ENCODE results near the gene RAB34. TPM values are rescaled to one million over a fixed set of nuclear protein-coding genes. Genes with fewer than 3 reads are reported as not detected.

The RAB34 gene
- total and polyA plus RNA-seq, 9 of the 15 experiments (the other 6 are each of a cell fraction or from before 2014, with no cell fraction given), result 0.07 to 3.8 (median 0.46) TPM; not detected in 1

- TF ChIP-seq RBM34 (IDR thresholded peaks at IDR 0.05; ENCODE audit: borderline replicate concordance, insufficient read depth, low read length) (peak; percentile 52; the same call in 1 of the 2 replicates), BRD4 (IDR thresholded peaks at IDR 0.05) (0 out of 2 replicates have a peak, but pooled peaks have one; percentile 46), PRMT5 (CRISPR knock-in tag; IDR thresholded peaks at IDR 0.05) (no peak), FOXJ3 (CRISPR knock-in tag; IDR thresholded peaks at IDR 0.05) (no peak), GTF2B (IDR thresholded peaks at IDR 0.05; ENCODE audit: extremely low read depth, insufficient read length) (no peak), FIP1L1 (IDR thresholded peaks at IDR 0.05; ENCODE audit: low read depth, low read length, poor library complexity, severe bottlenecking) (peak; percentile 82), RBBP5 (IDR thresholded peaks at IDR 0.05; ENCODE audit: borderline replicate concordance, insufficient read depth, low read length, poor library complexity, severe bottlenecking) (peak; percentile 42), SAP30 (IDR thresholded peaks at IDR 0.05; ENCODE audit: borderline replicate concordance, insufficient read depth, low read depth, low read length, poor library complexity, severe bottlenecking) (peak; percentile 11), TEAD2 (tag; IDR thresholded peaks at IDR 0.05) (no peak), GATAD2B (IDR thresholded peaks at IDR 0.05; ENCODE audit: borderline replicate concordance) (no peak), ZNF639 (CRISPR knock-in tag; conservative IDR thresholded peaks at IDR 0.05 in 1 of 2, IDR thresholded peaks at IDR 0.05 in 1 of 2) (no peak), THRB (CRISPR knock-in tag; conservative IDR thresholded peaks at IDR 0.05) (0 out of 2 replicates have a peak, but pooled peaks have one; percentile 47), EWSR1 (IDR thresholded peaks at IDR 0.05; ENCODE audit: borderline replicate concordance, low read depth, partially characterized antibody) (no peak), RNF2 (IDR thresholded peaks at IDR 0.05) (peak; percentile 82), ZNF511 (CRISPR knock-in tag; IDR thresholded peaks at IDR 0.05) (peak; percentile 86; the same call in 1 of the 2 replicates), ZNF717 (CRISPR knock-in tag; IDR thresholded peaks at IDR 0.05) (no peak), ELF4 (CRISPR knock-in tag; IDR thresholded peaks at IDR 0.05) (0 out of 2 replicates have a peak, but pooled peaks have one; percentile 4), CBX8 (IDR thresholded peaks at IDR 0.05; ENCODE audit: borderline replicate concordance, extremely low read depth, low read depth, low read length, poor library complexity, severe bottlenecking) (no peak), VEZF1 (CRISPR knock-in tag; IDR thresholded peaks at IDR 0.05) (peak; percentile 35)
Measured at GRCh38 chr17:28710861-28711722, 6.6 kb downstream of the RAB34 start (continued).
